HAP-1 (cell line): ENCODE measurements around the gene FSHR.

Experiments
- DNase-seq, 2 experiments: peaks; one replicate each; pipeline ENCODE4 v3.0.0-alpha.2; 2016 to 2020; ENCODE audit warnings: low spot score in 2 of 2
- H3K27me3 ChIP-seq: fragments of 250-450 bp; sonication (Bioruptor Pico); 2 replicates; pipeline ENCODE4 v1.5.1; 2020; ENCODE audit warnings: low read depth, mild to moderate bottlenecking, moderate library complexity
- H3K36me3 ChIP-seq: fragments of 250-450 bp; sonication (Bioruptor Pico); replicated peaks from 2 replicates; pipeline ENCODE4 v1.5.1; 2020; ENCODE audit warnings: mild to moderate bottlenecking
- H3K4me1 ChIP-seq: fragments of 250-450 bp; sonication (Bioruptor Pico); 2 replicates; pipeline ENCODE4 v1.5.1; 2020; ENCODE audit warnings: mild to moderate bottlenecking
- H3K4me3 ChIP-seq: fragments of 250-450 bp; sonication (Bioruptor Pico); 2 replicates; pipeline ENCODE4 v1.5.1; 2020; ENCODE audit warnings: mild to moderate bottlenecking, moderate library complexity
- H3K9me3 ChIP-seq: fragments of 250-450 bp; sonication (Bioruptor Pico); 2 replicates; pipeline ENCODE4 v1.5.1; 2020; ENCODE audit warnings: mild to moderate bottlenecking, moderate library complexity
- in situ Hi-C: fragments of 300-500 bp; cut with MboI; formaldehyde crosslinking; loops from 3 replicates; pipeline ENCODE4 v1.14.3; 2020; ENCODE audit warnings: low sequenced_read_pairs, inconsistent platforms, mixed read lengths

Gene FSHR

GRCh38 chr2:48929571-48930301 lies 224.6 kb downstream of the FSHR start:
- H3K27me3 ChIP-seq = no peaks in the 10 kb centered on the region
- in situ Hi-C loops = loop anchor here (25.0 kb wide), 1 partner anchor 317 kb away; the partner anchor contains the start of gene GTF2A1L
- H3K36me3 ChIP-seq = no peaks in the 10 kb centered on the region

GRCh38 chr2:48927355-48927754 lies 227.0 kb downstream of the FSHR start:
- Histone ChIP-seq H3K4me1 (no peaks in the 10 kb centered on the region), H3K36me3 (no peaks in the 10 kb centered on the region), H3K9me3 (no peaks in the 10 kb centered on the region), H3K27me3 (no peaks in the 10 kb centered on the region), H3K4me3 (no peak overlapping the region)
- DNase-seq = no peak
- in situ Hi-C loops = loop anchor here (25.0 kb wide), 1 partner anchor 315 kb away; the partner anchor contains the start of gene GTF2A1L

More at GRCh38 chr2:48929571-48930301, 224.6 kb downstream of the FSHR start:
- no peak overlapping the region for H3K4me3 ChIP-seq
- H3K9me3 ChIP-seq = no peaks in the 10 kb centered on the region
- no peaks in the 10 kb centered on the region for H3K4me1 ChIP-seq
- no peak for DNase-seq

GRCh38 chr2:48915884-48916283 lies 238.4 kb downstream of the FSHR start:
- no peak for DNase-seq
- no peaks in the 10 kb centered on the region for H3K9me3 ChIP-seq
- H3K4me1 ChIP-seq = peaks cover 1% of the 10 kb centered on the region; the same call in 1 of the 2 replicates
- no peaks in the 10 kb centered on the region for H3K27me3 ChIP-seq
- H3K4me3 ChIP-seq = no peak overlapping the region
- in situ Hi-C loops = no loop called here
- H3K36me3 ChIP-seq = no peaks in the 10 kb centered on the region

GRCh38 chr2:48915227-48915626 lies 239.1 kb downstream of the FSHR start:
- in situ Hi-C loops = no loop called here
- peaks cover 8% of the 10 kb centered on the region for H3K4me1 ChIP-seq
- no peaks in the 10 kb centered on the region for H3K9me3 ChIP-seq
- no peaks in the 10 kb centered on the region for H3K27me3 ChIP-seq
- no peaks in the 10 kb centered on the region for H3K36me3 ChIP-seq
- H3K4me3 ChIP-seq = no peak overlapping the region
- DNase-seq = no peak

- H3K4me3 ChIP-seq = no peak overlapping the region
- no peaks in the 10 kb centered on the region for H3K27me3 ChIP-seq
- no peaks in the 10 kb centered on the region for H3K9me3 ChIP-seq
- H3K4me1 ChIP-seq = peaks cover 9% of the 10 kb centered on the region
- in situ Hi-C loops = no loop called here
- DNase-seq = no peak
- no peaks in the 10 kb centered on the region for H3K36me3 ChIP-seq
Measured at GRCh38 chr2:48914477-48915089, 239.7 kb downstream of the FSHR start.
